Measurements from ENCODE around the gene DDX23.
"Not testable (repeated sequence)": the region's sequence is repeated elsewhere in the genome, so short reads cannot be mapped to it uniquely, and the experiment has no call there.

Gene DDX23

DNA sequence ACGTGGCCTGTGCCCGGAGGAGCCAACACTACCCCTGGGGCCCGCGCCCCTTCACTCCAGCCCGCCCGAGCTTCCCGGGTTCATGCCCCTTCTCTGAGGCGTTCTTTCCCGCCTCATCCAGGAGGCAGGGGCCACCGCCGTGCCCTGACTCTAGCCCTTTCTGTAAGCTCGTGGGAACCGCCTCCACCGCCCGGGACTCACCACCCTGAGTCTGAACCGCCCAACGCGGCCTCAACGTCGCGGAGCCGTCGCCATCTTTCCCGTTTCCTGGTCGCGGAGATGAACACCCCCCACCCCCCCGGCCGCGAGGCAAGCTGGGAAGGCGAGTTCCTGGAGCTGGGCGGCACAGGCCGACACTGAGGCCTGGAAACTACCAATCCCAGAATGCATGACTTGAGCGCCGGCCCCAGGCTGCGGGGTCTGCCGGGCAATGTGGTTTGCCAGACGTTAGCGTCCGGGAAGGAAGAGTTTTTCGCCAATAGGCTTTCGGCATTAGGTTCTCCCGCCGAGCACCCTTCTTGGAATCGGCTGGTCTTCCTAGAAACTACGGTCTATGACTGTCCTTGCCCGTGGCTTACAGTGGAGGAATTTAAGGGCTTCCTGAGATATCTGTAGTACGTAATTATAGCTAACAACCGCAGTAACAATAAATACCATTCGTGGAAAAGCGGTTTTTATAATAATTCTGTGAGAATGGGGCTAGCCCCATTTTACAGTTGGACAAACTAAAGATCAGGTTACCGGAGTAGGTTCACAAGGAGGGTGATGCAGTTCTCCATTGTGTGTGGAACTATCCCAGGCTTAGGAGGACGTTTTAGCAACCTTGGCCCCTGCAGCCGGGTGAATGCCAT lies at the start of gene DDX23:
Gene DDX23, minus strand, starts transcription at position 281 of the 851 bp plus-strand sequence. CDS start 6,381 bp downstream, outside the sequence.
- peak; percentile 66 to 97 (median 93) for DNase-seq

- DNase-seq = no peak
Measured at GRCh38 chr12:48901278-48901677, 49.3 kb upstream of the DDX23 start.

DNA sequence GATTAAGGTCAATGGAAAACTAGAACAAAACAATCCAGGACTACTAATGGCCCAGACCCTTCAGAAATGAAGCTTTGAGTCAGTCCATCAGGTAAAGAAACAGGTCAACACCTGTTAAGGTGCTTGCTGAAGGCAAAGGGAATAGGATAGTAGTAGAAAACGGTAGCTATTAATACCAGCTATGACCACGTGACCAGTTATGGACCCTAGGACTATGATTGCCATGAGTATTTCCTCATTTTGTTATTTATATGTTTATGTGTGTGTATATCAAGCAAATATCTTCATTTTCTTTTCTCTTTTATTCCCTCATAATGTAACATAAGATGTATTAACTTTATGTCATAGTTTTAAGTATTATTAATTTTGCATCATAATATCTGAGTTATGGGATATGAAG lies 47.7 kb upstream of the DDX23 start:
- DNase-seq = no peak

GRCh38 chr12:48894271-48894670 lies 42.3 kb upstream of the DDX23 start:
- DNase-seq = no peak

- DNase-seq = peak in 55 of 56 donors; percentile 37 to 91 (median 73)
Measured at GRCh38 chr12:48890657-48891418, 38.9 kb upstream of the DDX23 start.

GRCh38 chr12:48889679-48890078 lies 37.7 kb upstream of the DDX23 start:
- no peak for DNase-seq

DNA sequence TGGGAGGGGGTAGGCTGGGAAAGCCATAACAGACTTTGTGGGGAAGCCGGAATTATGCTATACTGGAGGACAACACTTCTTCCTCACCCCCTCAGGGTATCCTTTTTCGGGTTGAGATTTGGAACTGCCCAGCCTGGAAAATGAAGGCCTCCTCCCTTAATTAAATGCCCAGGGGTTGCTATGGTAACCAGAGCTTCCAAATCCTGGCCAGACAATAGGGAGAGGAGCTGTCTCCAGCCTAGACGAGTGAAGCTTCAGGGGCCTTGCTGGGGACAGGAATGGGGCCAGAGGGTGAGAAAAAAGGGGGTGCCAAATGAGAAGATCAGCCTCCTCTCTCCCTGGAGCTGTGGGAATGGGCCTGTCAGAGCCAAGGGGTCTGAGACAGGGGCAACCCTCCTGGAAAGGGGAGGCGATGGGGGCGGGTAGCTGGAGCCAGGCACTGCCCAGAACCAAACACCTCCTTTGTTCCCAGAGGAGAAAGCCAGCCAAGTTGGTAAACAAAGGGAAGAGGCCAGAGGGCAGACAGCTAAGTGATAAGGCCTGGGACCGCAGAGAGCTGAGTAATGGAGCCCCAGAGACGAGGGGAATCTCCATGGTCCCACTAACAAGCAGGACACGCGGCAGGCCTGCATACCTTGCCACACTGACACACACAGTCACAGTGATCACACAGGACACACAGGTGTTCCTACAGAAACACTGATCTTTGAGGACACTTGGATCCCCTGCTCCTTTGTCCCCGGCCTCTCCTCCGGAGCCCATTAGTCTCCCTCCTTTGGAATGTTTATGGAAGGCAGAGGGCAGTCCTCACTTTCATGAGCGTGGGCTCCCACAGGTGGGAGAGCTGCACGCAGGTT lies 31.6 kb upstream of the DDX23 start:
- no peak for DNase-seq

GRCh38 chr12:48882972-48883304 lies 31.0 kb upstream of the DDX23 start:
- DNase-seq = no peak

DNA sequence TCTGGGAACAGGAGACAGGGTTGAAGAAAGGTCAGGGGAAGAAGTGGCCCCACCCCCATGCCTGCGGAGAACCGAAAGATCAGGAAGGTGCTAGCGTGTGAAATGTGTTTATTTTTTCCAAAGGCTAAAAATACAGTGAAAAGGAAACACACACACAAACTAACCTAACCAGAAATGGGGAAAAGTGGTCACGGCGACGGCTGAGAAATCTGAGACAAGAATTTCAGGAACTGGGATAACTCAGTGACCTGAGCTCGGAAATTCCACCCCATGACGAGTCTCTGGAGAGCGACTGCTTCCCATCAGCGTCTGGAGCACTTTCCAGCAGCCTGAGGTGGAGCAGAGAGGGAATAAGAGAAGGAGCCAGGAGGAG lies 30.3 kb upstream of the DDX23 start:
- DNase-seq = no peak

DNA sequence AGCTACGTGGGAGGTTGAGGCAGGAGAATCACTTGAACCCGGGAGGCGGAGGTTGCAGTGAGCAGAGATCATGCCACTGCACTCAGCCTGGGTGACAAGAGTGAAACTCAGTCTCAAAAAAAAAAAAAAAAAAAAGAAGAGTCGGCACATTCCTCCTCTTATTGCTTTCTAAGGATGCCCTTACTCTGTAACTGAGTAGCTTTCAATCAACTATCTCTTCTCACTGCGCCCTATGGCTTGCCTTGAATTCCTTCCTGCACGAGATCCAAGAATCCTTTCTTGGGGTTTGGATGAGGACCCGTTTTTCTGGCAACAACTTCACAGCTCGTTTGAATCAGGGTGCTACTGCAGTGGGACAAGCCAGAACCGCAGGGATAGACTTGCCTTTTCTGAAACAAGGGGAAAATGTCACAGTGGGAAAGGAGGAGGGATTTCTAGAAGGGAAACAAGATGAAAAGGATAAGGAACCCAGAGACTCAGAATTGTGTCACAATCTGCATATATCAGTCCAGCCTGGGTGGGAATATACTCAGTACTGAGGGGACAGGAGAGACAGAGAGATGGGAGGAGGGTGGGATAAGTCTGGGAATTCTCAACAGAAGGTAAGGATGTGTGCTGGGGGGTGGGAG lies 29.8 kb upstream of the DDX23 start:
- no peak for DNase-seq

- DNase-seq = no peak
Measured at GRCh38 chr12:48880647-48881046, 28.7 kb upstream of the DDX23 start.

GRCh38 chr12:48878548-48878947 lies 26.6 kb upstream of the DDX23 start:
- no peak for DNase-seq

DNA sequence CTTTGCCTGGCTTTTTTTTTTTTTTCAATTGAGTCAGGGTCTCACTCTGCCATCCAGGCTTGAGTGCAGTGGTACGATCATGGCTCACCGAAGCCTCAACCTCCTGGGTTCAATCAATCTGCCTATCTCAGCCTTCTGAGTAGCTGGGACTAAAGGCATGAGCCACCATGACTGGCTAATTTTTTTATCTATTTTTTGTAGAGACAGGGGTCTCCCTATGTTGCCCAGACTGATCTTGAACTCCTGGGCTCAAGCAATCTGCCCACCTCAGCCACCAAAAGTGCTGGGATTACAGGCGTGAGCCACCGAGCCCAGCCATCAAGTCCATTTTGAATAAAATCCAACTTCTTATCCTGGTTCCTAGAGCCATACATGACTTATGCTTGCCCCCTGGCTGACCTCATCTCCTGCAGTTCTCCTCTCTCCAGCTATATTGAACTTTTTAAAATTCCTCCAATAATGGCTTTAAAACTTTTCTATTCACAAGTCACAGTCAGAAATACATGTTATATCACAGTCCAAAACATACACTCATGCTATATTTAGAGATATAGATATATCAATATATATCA lies 24.1 kb upstream of the DDX23 start:
- DNase-seq = no peak

- DNase-seq = not testable (repeated sequence)
Measured at GRCh38 chr12:48873534-48873933, 21.6 kb upstream of the DDX23 start.

- DNase-seq = peak in 5 of 56 donors; percentile 5 to 18 (median 7)
Measured at GRCh38 chr12:48873096-48873495, 21.1 kb upstream of the DDX23 start.

GRCh38 chr12:48869191-48869590 lies 17.2 kb upstream of the DDX23 start:
- DNase-seq = peak in 1 of 56 donors; percentile 9

DNA sequence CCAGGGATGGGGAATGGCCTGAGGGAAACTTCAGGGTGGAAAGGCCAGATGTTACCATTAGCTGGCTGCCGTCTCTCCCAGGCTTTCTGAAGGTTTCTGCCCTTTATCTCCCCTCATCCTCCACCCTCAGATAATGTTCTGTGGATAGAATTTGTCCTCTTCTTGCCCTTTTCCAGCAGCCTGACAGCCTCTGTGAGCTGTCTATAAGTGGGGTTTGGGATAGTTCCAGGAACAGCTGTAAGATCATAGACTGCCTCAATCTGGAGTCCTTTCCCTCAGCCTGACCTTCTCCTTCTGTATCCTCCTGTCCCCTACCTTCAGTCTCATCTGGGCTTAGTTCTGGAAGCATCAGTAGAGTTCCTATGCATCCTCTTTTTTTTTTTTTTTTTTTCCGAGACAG lies 16.5 kb upstream of the DDX23 start:
- no peak for DNase-seq

GRCh38 chr12:48866052-48866711 lies 14.2 kb upstream of the DDX23 start:
- DNase-seq = no peak

- peak; percentile 52 to 96 (median 87) for DNase-seq
Measured at GRCh38 chr12:48865281-48866051, 13.5 kb upstream of the DDX23 start, which contains the start of gene RND1. Gene RND1, minus strand, starts transcription at chr12:48865870. Its CDS starts 103 bp downstream, at chr12:48865767.
